Glutamatergic neuron (in vitro differentiated cells): Measurements from ENCODE around the gene WDR75. TPM values are rescaled to one million over a fixed set of nuclear protein-coding genes. Genes with fewer than 3 reads are reported as not detected.

Source experiments
- DNase-seq: peaks from one replicate; pipeline ENCODE4 v3.0.0; 2022
- H3K27ac Mint-ChIP-seq: one replicate; pipeline ENCODE4 v1.8.0; 2020; ENCODE audit warnings: mild to moderate bottlenecking, mixed read lengths, inconsistent platforms; ENCODE audit not compliant: unreplicated experiment
- H3K27me3 Mint-ChIP-seq: one replicate; pipeline ENCODE4 v1.8.0; 2020; ENCODE audit warnings: mild to moderate bottlenecking, moderate library complexity, mixed read lengths, inconsistent platforms; ENCODE audit not compliant: unreplicated experiment
- H3K36me3 Mint-ChIP-seq: one replicate; pipeline ENCODE4 v1.8.0; 2020; ENCODE audit warnings: mild to moderate bottlenecking, mixed read lengths, inconsistent platforms; ENCODE audit not compliant: unreplicated experiment
- H3K4me1 Mint-ChIP-seq: one replicate; pipeline ENCODE4 v1.8.0; 2020; ENCODE audit warnings: mild to moderate bottlenecking, low read depth, mixed read lengths, inconsistent platforms; ENCODE audit not compliant: unreplicated experiment
- H3K4me3 Mint-ChIP-seq: one replicate; pipeline ENCODE4 v1.8.0; 2020; ENCODE audit warnings: mild to moderate bottlenecking, mixed read lengths, inconsistent platforms; ENCODE audit not compliant: unreplicated experiment
- H3K9me3 Mint-ChIP-seq: one replicate; pipeline ENCODE4 v1.8.0; 2020; ENCODE audit warnings: mild to moderate bottlenecking, moderate library complexity, mixed read lengths, inconsistent platforms; ENCODE audit not compliant: unreplicated experiment
- total RNA-seq: library from RNA; stranded (reverse); fragmentation: NEBNext Ultra II Directional; extraction: Animal tissue kit (Norgen Biotek cat#: 25700); gene quantifications from one replicate; pipeline ENCODE4 v1.2.1, GENCODE V29; 2021; ENCODE audit not compliant: unreplicated experiment
- TF ChIP-seq, protein P1 (sequence below): fragments of 200-600 bp; sonication (generic); IDR thresholded peaks from one replicate; pipeline ENCODE4 v1.5.0; 2021; ENCODE audit not compliant: partially characterized antibody, unreplicated experiment

WDR75 gene
- total RNA-seq, 1 donor from 2014 or later, result 41.4 TPM

DNA sequence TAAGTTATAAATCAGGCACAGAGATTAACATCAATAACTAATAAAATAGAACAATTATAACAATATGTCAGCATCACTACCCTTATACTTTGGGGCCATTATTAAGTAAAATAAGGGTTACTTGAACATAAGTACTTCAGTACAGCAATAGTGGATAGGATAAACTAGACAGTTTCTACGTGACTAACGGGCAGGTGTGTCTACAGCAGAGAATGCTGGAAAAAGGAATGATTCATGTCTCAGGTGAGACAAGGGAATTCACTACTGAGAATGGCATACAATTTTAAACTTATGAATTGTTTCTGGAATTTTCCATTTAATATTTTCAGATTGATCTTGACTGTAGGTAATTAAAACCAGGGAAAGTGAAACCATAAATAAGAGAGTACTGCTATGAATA, 5.5 kb downstream of the WDR75 start:
- Mint-ChIP-seq H3K9me3 (no peaks in the 10 kb centered on the region), H3K27me3 (no peaks in the 10 kb centered on the region), H3K4me3 (no peak overlapping the region), H3K27ac (no peak overlapping the region), H3K36me3 (no peaks in the 10 kb centered on the region), H3K4me1 (no peaks in the 10 kb centered on the region)
- TF ChIP-seq, protein P1, sequence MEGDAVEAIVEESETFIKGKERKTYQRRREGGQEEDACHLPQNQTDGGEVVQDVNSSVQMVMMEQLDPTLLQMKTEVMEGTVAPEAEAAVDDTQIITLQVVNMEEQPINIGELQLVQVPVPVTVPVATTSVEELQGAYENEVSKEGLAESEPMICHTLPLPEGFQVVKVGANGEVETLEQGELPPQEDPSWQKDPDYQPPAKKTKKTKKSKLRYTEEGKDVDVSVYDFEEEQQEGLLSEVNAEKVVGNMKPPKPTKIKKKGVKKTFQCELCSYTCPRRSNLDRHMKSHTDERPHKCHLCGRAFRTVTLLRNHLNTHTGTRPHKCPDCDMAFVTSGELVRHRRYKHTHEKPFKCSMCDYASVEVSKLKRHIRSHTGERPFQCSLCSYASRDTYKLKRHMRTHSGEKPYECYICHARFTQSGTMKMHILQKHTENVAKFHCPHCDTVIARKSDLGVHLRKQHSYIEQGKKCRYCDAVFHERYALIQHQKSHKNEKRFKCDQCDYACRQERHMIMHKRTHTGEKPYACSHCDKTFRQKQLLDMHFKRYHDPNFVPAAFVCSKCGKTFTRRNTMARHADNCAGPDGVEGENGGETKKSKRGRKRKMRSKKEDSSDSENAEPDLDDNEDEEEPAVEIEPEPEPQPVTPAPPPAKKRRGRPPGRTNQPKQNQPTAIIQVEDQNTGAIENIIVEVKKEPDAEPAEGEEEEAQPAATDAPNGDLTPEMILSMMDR, result no peak
- no peak for DNase-seq

DNA sequence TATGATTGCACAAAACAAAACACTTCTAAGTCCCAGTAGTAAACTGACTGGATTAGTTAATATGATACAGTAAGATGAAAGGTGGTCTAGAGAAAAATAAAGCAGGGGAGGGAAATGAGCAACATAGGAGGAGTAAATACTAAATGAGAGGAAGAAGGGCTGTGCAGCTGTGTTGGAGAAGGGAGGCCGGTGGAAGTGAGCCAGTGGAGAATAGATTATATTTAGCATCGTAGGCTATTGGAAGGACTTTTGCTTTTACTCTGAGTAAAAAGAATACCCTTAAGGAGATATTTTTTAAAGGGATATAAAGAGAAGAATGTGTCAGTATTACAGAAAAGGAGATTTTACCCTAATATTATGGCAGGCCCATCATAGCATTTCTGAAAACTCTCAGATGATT, 12.7 kb downstream of the WDR75 start:
- H3K27me3 Mint-ChIP-seq, result peaks cover 2% of the 10 kb centered on the region
- TF ChIP-seq, protein P1, result no peak
- no peak overlapping the region for H3K4me3 Mint-ChIP-seq
- H3K36me3 Mint-ChIP-seq, result no peaks in the 10 kb centered on the region
- H3K9me3 Mint-ChIP-seq, result no peaks in the 10 kb centered on the region
- DNase-seq, result no peak
- no peaks in the 10 kb centered on the region for H3K4me1 Mint-ChIP-seq
- no peak overlapping the region for H3K27ac Mint-ChIP-seq

DNA sequence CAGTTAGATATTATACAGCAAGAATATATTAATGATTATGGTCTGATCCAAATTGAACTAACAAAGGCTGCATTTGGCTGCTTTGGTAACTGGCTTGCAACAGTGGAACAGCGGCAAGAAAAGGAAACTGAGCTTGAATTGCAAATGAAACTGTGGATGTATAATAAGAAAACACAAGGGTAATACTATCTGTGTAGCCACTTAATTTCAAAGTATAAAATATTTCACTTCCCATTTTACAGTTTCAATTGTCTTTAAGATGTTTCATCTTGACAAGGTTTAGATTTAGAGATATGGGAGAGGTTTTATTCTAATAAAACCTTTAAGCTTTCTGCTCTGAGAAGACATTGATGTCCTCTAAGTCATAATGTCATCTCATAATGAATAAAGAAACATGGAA, 23.8 kb downstream of the WDR75 start:
- Mint-ChIP-seq H3K4me3 (no peak overlapping the region), H3K27me3 (no peaks in the 10 kb centered on the region), H3K27ac (no peak overlapping the region), H3K9me3 (no peaks in the 10 kb centered on the region), H3K36me3 (no peaks in the 10 kb centered on the region), H3K4me1 (no peaks in the 10 kb centered on the region)
- DNase-seq, result no peak
- TF ChIP-seq, protein P1, result no peak

DNA sequence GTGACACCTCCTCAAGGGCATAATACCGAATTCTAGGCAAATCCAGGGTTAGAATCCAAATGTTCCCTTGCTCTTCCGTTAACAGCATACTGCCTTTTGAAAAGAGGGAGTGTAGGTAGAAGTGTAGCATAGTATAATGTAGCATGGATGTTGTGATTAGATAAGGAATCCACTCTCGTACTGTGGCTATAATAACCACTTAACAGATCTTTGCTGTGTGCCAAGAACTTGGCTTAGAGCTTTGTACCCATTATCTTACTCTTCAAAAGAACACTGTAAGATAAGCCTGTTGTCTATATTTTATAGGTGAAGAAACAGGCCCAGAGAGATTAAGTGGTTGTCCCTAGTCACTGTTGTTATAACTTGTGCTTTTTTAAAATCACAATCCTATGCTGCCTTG, 24.2 kb downstream of the WDR75 start:
- Mint-ChIP-seq H3K4me1 (no peaks in the 10 kb centered on the region), H3K36me3 (no peaks in the 10 kb centered on the region), H3K9me3 (no peaks in the 10 kb centered on the region), H3K27ac (no peak overlapping the region), H3K27me3 (no peaks in the 10 kb centered on the region), H3K4me3 (no peak overlapping the region)
- no peak for DNase-seq
- TF ChIP-seq, protein P1, result no peak

DNA sequence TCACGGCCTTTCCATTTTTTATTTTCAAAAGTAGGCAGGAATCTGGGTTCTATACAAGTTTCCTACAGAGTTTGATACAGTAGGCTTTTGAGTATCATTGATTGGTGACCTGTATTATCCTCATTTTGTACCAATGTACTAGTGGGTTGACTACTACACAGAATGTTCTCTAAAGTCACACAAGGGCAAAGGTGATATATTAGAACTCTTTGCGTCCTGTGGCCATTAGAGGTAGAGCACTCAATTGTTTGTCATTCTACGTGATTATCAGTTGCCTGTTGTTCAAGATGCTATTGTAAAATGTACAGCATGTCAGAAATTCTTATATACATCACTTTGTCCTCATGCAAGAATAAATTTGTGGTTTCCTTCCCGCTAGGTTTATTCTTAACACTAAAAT, 24.8 kb downstream of the WDR75 start:
- TF ChIP-seq, protein P1, result no peak
- no peak overlapping the region for H3K27ac Mint-ChIP-seq

More for the DNA sequence above, 24.8 kb downstream of the WDR75 start:
- no peak for DNase-seq
- Mint-ChIP-seq H3K4me1 (no peaks in the 10 kb centered on the region), H3K27me3 (no peaks in the 10 kb centered on the region), H3K9me3 (no peaks in the 10 kb centered on the region), H3K4me3 (no peak overlapping the region), H3K36me3 (no peaks in the 10 kb centered on the region)
